Stimulated activated CD4-positive, alpha-beta T cell treated with anti-CD3 and anti-CD28 coated beads, Interleukin-1b, Interleukin-23, amount 100 ng/mL, for 48 hours (primary cell): ENCODE data around the gene ATXN10.

Experiments
- DNase-seq: peaks from one replicate; pipeline ENCODE4 v3.0.0-alpha.2; 2020

Gene ATXN10

GRCh38 chr22:45866126-45866645 lies 194.6 kb downstream of the ATXN10 start:
- DNase-seq, result no peak

GRCh38 chr22:45866646-45867117 lies 195.0 kb downstream of the ATXN10 start:
- no peak for DNase-seq

GRCh38 chr22:45867118-45867905 lies 195.7 kb downstream of the ATXN10 start:
- no peak for DNase-seq

- DNase-seq, result no peak
These were observed 196.4 kb downstream of the ATXN10 start for GRCh38 chr22:45867906-45868555.

- DNase-seq, result no peak
These were observed 197.1 kb downstream of the ATXN10 start for GRCh38 chr22:45868571-45869339.

GRCh38 chr22:45869340-45869847 lies 197.8 kb downstream of the ATXN10 start:
- no peak for DNase-seq

- DNase-seq, result no peak
These were observed 198.4 kb downstream of the ATXN10 start for GRCh38 chr22:45870011-45870410.

GRCh38 chr22:45871721-45872120 lies 200.1 kb downstream of the ATXN10 start:
- no peak for DNase-seq

GRCh38 chr22:45872659-45873263 lies 201.1 kb downstream of the ATXN10 start:
- DNase-seq, result no peak

- no peak for DNase-seq
These were observed 204.8 kb downstream of the ATXN10 start for GRCh38 chr22:45876136-45877035.

- no peak for DNase-seq
These were observed 205.4 kb downstream of the ATXN10 start for GRCh38 chr22:45877036-45877380.

GRCh38 chr22:45877651-45878050 lies 206.0 kb downstream of the ATXN10 start:
- no peak for DNase-seq

GRCh38 chr22:45878051-45878781 lies 206.6 kb downstream of the ATXN10 start:
- no peak for DNase-seq

- DNase-seq, result no peak
These were observed 207.4 kb downstream of the ATXN10 start for GRCh38 chr22:45878901-45879551.

GRCh38 chr22:45879552-45879949 lies 207.9 kb downstream of the ATXN10 start:
- no peak for DNase-seq

GRCh38 chr22:45880091-45880715 lies 208.6 kb downstream of the ATXN10 start:
- DNase-seq, result no peak

GRCh38 chr22:45880716-45881523 lies 209.3 kb downstream of the ATXN10 start:
- no peak for DNase-seq

GRCh38 chr22:45881524-45881875 lies 209.9 kb downstream of the ATXN10 start:
- DNase-seq, result no peak
